ENCODE measurements around the gene TMEM181.

TMEM181 gene

GRCh38 chr6:158564243-158565121 is 4.6 kb downstream of the TMEM181 start:
- no peak for DNase-seq

GRCh38 chr6:158565122-158565429 is 5.2 kb downstream of the TMEM181 start:
- DNase-seq: no peak

GRCh38 chr6:158565482-158566040 is 5.7 kb downstream of the TMEM181 start:
- DNase-seq: no peak

- no peak for DNase-seq
Observed at GRCh38 chr6:158566207-158566818, 6.4 kb downstream of the TMEM181 start.

GRCh38 chr6:158567152-158567551 is 7.3 kb downstream of the TMEM181 start:
- DNase-seq: no peak

GRCh38 chr6:158567871-158568401 is 8.0 kb downstream of the TMEM181 start:
- no peak for DNase-seq

- DNase-seq: no peak
Observed at GRCh38 chr6:158568549-158568948, 8.7 kb downstream of the TMEM181 start.

- DNase-seq: no peak
Observed at GRCh38 chr6:158569036-158569435, 9.1 kb downstream of the TMEM181 start.

GRCh38 chr6:158570681-158570962 is 10.7 kb downstream of the TMEM181 start:
- DNase-seq: peak in 1 of 2 experiments; percentile 9

GRCh38 chr6:158571826-158572652 is 12.1 kb downstream of the TMEM181 start:
- no peak for DNase-seq

- DNase-seq: no peak
Observed at GRCh38 chr6:158572653-158573541, 13.0 kb downstream of the TMEM181 start.

GRCh38 chr6:158573542-158573931 is 13.6 kb downstream of the TMEM181 start:
- DNase-seq: no peak

GRCh38 chr6:158574800-158575199 is 14.9 kb downstream of the TMEM181 start:
- no peak for DNase-seq

GRCh38 chr6:158575550-158575949 is 15.7 kb downstream of the TMEM181 start:
- no peak for DNase-seq

- DNase-seq: no peak
Observed at GRCh38 chr6:158584236-158584651, 24.4 kb downstream of the TMEM181 start.

GRCh38 chr6:158586652-158587051 is 26.8 kb downstream of the TMEM181 start:
- no peak for DNase-seq

GRCh38 chr6:158589366-158589765 is 29.5 kb downstream of the TMEM181 start:
- no peak for DNase-seq

GRCh38 chr6:158591134-158591809 is 31.4 kb downstream of the TMEM181 start:
- no peak for DNase-seq

GRCh38 chr6:158591810-158592209 is 31.9 kb downstream of the TMEM181 start:
- no peak for DNase-seq

- no peak for DNase-seq
Observed at GRCh38 chr6:158593670-158594069, 33.8 kb downstream of the TMEM181 start.

- DNase-seq: peak in 1 of 2 experiments; percentile 10
Observed at GRCh38 chr6:158595223-158595622, 35.3 kb downstream of the TMEM181 start.

GRCh38 chr6:158596861-158597260 is 37.0 kb downstream of the TMEM181 start:
- no peak for DNase-seq

All from NCI-H526 (cell line).